GM19035 (cell line): Measurements from ENCODE around the gene ZNF597.

Source experiments
- ATAC-seq: cut with Tn5 transposase; IDR thresholded peaks from one replicate; pipeline ENCODE4 v1.9.1; 2021; ENCODE audit not compliant: unreplicated experiment

ZNF597 gene

GRCh38 chr16:3457434-3458252 is 14.3 kb upstream of the ZNF597 start:
- peak; percentile 75 for ATAC-seq

GRCh38 chr16:3454631-3455147 is 11.4 kb upstream of the ZNF597 start:
- no peak for ATAC-seq

- ATAC-seq: no peak
These were observed 10.8 kb upstream of the ZNF597 start for GRCh38 chr16:3454093-3454492.

- no peak for ATAC-seq
These were observed 706 bp upstream of the ZNF597 start for GRCh38 chr16:3444032-3444388.

- no peak for ATAC-seq
These were observed 3.7 kb downstream of the ZNF597 start for GRCh38 chr16:3439637-3440036.

- no peak for ATAC-seq
These were observed 8.9 kb downstream of the ZNF597 start for GRCh38 chr16:3434373-3434772.

- ATAC-seq: no peak
These were observed 11.5 kb downstream of the ZNF597 start for GRCh38 chr16:3431779-3432219.

- ATAC-seq: no peak
These were observed 29.4 kb downstream of the ZNF597 start for GRCh38 chr16:3413730-3414379.

- ATAC-seq: no peak
These were observed 34.6 kb downstream of the ZNF597 start for GRCh38 chr16:3408561-3409197.

- ATAC-seq: no peak
These were observed 41.4 kb downstream of the ZNF597 start for GRCh38 chr16:3401719-3402397.

- peak; percentile 94 for ATAC-seq
These were observed 42.3 kb downstream of the ZNF597 start, which contains the start of the genes ZNF174 and ZSCAN32 for GRCh38 chr16:3400779-3401688. TSS of gene ZNF174 (plus strand) at chr16:3401215. CDS start at chr16:3402005, 790 bp downstream. TSS of gene ZSCAN32 (minus strand) at chr16:3401004. CDS start at chr16:3397557, 3,447 bp downstream.

GRCh38 chr16:3400446-3400778 is 42.9 kb downstream of the ZNF597 start:
- ATAC-seq: no peak

GRCh38 chr16:3389663-3390338 is 53.5 kb downstream of the ZNF597 start:
- ATAC-seq: no peak

- no peak for ATAC-seq
These were observed 55.0 kb downstream of the ZNF597 start for GRCh38 chr16:3388325-3388724.

- no peak for ATAC-seq
These were observed 60.3 kb downstream of the ZNF597 start for GRCh38 chr16:3383045-3383448.
